Stimulated activated effector memory CD8-positive, alpha-beta T cell treated with anti-CD3 and anti-CD28 coated beads, Interleukin-12 subunit alpha, Interleukin-12 subunit beta, amount 100 ng/mL, for 72 hours (primary cell): ENCODE data around the gene RERG.

Experiments
- ATAC-seq: fragments of 150-1000 bp; cut with Tn5 transposase; 2 replicates; pipeline ENCODE4 v1.10.0; 2021
- DNase-seq, 2 donors: peaks; one replicate each; pipeline ENCODE4 v3.0.0; 2021 to 2022; ENCODE audit warnings: low spot score in 2 of 2
- H3K27ac Mint-ChIP-seq: one replicate; pipeline ENCODE4 v1.8.0; 2022; ENCODE audit warnings: mild to moderate bottlenecking, mixed read lengths
- H3K36me3 Mint-ChIP-seq: one replicate; pipeline ENCODE4 v1.8.0; 2022; ENCODE audit warnings: mild to moderate bottlenecking, mixed read lengths
- H3K4me1 Mint-ChIP-seq: one replicate; pipeline ENCODE4 v1.8.0; 2022; ENCODE audit warnings: mixed read lengths
- H3K4me3 Mint-ChIP-seq: one replicate; pipeline ENCODE4 v1.8.0; 2022; ENCODE audit warnings: mild to moderate bottlenecking, mixed read lengths
- H3K9me3 Mint-ChIP-seq: one replicate; pipeline ENCODE4 v1.8.0; 2022; ENCODE audit warnings: mixed read lengths

Gene RERG

DNA sequence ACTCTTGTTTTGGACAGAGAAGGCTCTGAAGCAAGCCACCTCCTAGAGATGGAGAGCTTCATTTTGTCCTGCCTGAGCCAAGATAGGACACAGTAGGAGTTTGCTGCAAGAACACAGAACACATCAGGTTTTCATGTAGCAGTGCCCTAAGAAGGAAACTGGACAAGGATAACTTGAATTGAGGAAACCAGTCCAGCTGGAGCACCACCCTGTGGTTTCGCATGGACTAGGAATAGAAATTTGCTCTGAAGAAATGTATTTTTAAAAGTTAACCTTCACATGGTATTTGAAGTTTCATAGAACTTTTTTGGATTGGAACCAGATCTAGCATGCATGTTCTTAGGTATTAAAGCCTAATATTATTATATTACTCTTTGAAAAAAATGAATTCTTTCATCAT is 68.8 kb downstream of the RERG start:
- H3K4me1 Mint-ChIP-seq, result no peaks in the 10 kb centered on the region
- no peak overlapping the region for H3K27ac Mint-ChIP-seq
- no peak overlapping the region for H3K4me3 Mint-ChIP-seq
- DNase-seq (no peak), ATAC-seq (no peak)
- H3K36me3 Mint-ChIP-seq, result no peaks in the 10 kb centered on the region
- no peaks in the 10 kb centered on the region for H3K9me3 Mint-ChIP-seq

DNA sequence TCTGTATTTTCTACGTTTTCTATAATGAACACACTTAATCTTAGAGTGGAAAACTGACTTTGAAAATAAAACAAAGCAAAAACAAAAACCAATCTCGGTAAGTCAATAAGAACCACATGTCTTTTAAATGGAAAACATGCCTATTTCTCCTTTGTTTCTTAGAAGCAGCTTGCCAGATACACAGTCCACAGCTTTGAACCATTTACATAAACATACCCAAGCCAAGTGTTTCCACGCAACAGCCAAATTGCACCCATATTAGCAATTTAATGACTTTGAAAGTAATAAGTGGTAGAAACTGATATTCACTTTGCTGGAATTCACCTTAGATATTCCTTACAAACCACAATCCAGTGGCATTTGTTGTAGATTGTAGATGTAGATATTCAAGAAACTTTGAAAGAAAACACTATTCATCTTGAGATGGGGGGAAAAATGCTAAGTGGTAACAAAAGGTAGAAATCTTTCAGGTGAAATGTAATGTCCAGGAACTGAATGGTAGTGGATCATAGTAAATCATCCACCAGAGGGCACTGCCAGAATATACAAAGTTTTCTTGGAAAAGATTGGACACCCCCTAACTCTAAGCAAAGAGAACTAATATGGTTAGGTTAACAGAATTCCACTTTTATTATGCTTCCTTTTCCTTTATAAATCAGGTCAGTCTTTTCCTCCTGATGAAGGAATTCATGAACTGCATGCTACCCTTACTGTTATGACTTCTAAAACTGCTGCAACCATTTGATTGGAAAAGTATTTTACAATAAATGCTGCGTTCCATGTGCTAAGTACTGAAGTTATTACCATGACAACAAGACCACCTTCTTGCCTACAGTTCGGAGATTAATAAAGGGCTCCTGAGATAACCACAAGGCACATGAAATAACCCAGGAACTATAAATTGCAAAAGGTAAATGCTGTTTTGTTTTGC is 69.8 kb downstream of the RERG start:
- Mint-ChIP-seq H3K27ac (no peak overlapping the region), H3K9me3 (no peaks in the 10 kb centered on the region), H3K4me3 (no peak overlapping the region), H3K4me1 (no peaks in the 10 kb centered on the region), H3K36me3 (no peaks in the 10 kb centered on the region)
- ATAC-seq (no peak), DNase-seq (no peak)

DNA sequence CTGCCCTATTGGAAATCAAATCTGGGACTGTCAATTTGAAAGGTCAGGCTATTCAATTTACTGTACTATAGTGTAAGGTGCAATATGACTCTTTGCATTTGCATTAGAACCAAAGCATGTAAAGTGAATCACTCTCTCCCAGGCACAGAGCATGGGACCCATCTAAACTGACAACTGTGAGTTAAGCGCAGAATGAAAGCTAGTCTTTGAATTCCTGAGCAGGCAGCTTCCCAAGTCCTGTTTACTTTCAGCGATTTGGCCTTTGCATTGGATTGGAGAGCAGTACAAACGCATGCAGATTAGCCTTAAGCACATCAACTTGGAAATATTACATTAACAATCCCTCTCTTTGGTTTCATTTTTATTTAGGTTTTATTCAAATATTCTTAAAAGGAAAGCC is 74.6 kb downstream of the RERG start:
- no peak for ATAC-seq
- DNase-seq, result no peak
- no peak overlapping the region for H3K27ac Mint-ChIP-seq

DNA sequence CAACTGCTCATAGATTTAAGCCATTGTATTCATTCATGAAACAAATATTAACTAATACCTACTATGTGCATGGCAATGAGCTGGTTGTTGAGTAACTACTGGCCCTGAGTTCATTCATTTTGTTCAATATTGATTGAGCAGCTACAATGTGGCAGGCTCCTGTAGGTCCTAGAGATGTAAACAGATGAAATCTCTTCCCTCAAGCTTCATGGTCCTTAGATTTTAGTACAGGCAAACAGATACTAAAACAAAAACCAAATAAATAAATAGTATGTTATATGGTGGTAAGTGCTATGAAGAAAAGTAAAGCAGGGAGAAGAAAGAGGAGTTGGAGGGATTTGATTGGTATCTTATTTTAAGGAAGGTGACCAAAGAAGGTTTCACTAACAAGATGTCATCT is 77.8 kb downstream of the RERG start:
- Mint-ChIP-seq H3K27ac (no peak overlapping the region), H3K36me3 (no peaks in the 10 kb centered on the region), H3K4me3 (no peak overlapping the region), H3K9me3 (no peaks in the 10 kb centered on the region), H3K4me1 (no peaks in the 10 kb centered on the region)
- ATAC-seq (no peak), DNase-seq (no peak)

More for the DNA sequence above, 74.6 kb downstream of the RERG start:
- Mint-ChIP-seq H3K36me3 (no peaks in the 10 kb centered on the region), H3K4me3 (no peak overlapping the region), H3K4me1 (no peaks in the 10 kb centered on the region), H3K9me3 (no peaks in the 10 kb centered on the region)

DNA sequence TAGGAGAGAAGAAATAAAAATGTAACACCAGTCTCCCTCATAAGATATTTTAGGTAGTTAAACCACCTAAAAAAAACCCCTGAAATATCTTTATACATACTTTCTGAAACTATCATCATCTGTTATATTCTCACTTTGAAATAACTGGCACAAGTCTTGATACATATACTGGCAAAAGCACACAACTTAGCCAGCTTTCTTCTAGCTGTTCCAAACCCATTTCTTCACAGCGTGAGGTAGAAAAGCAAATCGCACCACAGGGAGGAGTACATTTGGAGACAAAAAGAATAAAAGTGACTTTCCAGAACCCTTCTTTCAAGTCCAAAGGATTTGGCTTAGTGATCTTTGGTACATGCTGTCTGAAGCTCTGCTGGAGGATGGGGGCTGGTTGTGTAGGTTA is 78.5 kb downstream of the RERG start:
- DNase-seq (no peak), ATAC-seq (no peak)
- H3K27ac Mint-ChIP-seq, result no peak overlapping the region
- H3K9me3 Mint-ChIP-seq, result no peaks in the 10 kb centered on the region
- H3K36me3 Mint-ChIP-seq, result no peaks in the 10 kb centered on the region
- H3K4me3 Mint-ChIP-seq, result no peak overlapping the region
- no peaks in the 10 kb centered on the region for H3K4me1 Mint-ChIP-seq

DNA sequence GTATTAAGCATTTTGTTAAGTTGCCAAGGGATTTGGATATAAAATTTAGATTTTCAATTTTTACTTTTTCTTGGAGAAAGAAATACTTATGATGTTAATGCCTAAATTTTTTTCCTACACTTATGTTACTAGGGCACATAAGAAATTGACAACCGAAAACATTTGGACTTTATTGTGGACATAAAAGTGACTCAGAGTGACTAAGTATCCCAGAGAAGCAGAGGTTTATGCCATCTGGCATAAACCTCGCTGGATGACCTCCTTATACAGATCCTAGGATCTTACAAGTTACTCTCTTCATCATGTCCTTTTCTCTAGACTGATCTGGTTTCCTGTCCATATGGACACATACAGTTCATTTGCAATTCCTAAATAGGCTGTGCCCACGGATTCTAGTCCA is 89.8 kb downstream of the RERG start:
- no peak for ATAC-seq
- H3K4me3 Mint-ChIP-seq, result no peak overlapping the region
- no peak overlapping the region for H3K27ac Mint-ChIP-seq

DNA sequence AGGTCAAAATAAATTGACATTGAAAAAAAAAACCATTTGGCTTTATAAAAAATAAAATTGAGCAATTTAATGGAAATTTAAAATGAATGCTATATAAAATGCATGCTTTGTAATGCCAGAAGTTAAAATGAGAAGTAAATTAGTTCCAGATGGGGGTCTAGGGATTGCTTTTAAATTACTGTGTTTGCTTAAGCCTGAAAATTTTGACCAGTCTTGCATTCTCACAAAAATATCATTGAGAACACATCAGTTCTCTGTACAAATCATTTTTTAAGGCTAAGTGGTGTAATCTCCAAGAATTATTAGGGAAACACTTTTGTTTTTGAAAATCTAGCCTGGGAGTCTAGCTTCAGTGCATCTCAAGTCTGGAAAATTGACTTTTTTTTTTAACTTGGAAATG is 90.7 kb downstream of the RERG start:
- no peaks in the 10 kb centered on the region for H3K36me3 Mint-ChIP-seq
- H3K4me1 Mint-ChIP-seq, result no peaks in the 10 kb centered on the region
- H3K27ac Mint-ChIP-seq, result no peak overlapping the region
- ATAC-seq, result no peak
- DNase-seq, result no peak
- H3K9me3 Mint-ChIP-seq, result no peaks in the 10 kb centered on the region
- H3K4me3 Mint-ChIP-seq, result no peak overlapping the region

More for the DNA sequence above, 89.8 kb downstream of the RERG start:
- DNase-seq, result no peak
- Mint-ChIP-seq H3K36me3 (no peaks in the 10 kb centered on the region), H3K9me3 (no peaks in the 10 kb centered on the region), H3K4me1 (no peaks in the 10 kb centered on the region)

DNA sequence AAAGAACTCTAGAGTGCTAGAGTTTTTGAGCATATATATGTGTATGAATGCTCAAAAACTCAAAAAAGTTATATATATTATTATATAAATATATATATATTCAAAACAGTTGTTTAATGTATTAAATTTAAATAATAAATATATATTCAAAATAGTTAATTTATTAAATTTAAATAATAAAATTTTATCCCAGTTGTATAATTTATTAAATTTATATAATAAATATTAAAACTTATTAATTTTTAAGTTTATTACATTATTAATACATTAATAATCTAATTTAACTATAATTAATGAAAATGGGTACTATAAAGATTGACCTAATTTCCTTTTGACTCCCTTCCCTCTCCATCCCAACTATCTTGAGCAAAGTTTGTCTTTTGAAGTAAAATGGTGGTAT is 97.8 kb downstream of the RERG start:
- H3K27ac Mint-ChIP-seq, result no peak overlapping the region

DNA sequence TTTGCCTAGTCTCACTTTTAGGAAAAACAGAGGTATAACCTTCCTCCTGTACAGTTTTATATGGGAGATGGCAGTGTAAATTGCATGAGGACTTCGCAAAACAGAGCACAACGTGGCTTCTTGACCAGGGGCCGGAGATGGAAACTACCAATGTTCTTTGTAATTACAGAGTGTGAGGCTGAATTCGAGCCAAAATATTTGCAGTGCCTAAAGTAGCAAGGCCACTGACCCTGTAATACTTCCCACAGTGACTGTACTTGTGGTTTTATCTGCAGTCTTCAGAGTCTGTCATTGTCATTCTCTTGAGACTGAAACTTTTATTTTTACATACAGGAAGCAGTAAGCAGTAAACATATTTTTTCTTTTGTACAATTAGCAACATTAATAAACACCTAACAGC is 98.9 kb downstream of the RERG start:
- H3K4me3 Mint-ChIP-seq, result no peak overlapping the region
- no peak for ATAC-seq

More for the DNA sequence above, 97.8 kb downstream of the RERG start:
- Mint-ChIP-seq H3K9me3 (no peaks in the 10 kb centered on the region), H3K4me1 (no peaks in the 10 kb centered on the region), H3K36me3 (no peaks in the 10 kb centered on the region), H3K4me3 (no peak overlapping the region)
- no peak for DNase-seq
- ATAC-seq, result no peak

DNA sequence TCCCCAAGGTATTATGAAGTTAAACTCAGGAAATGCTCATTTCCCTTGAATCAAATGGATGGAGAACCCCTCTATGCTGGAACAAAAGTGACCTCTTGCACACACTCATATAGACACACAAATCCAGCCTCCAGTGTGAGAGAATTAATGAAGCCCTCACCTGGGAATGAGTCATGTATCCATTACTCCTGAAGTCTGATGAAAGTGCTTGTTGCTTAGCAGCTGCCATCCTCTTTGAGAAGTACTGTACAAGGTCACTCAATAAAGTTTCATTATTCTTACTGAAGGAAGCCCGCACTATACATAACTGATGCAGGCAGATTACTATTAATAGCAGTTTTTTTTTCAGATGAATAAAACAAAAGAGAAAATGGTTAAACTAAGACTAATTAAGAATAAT is 102.3 kb downstream of the RERG start:
- Mint-ChIP-seq H3K27ac (no peak overlapping the region), H3K4me1 (no peaks in the 10 kb centered on the region), H3K4me3 (no peak overlapping the region), H3K36me3 (no peaks in the 10 kb centered on the region), H3K9me3 (no peaks in the 10 kb centered on the region)
- DNase-seq (no peak), ATAC-seq (no peak)

More for the DNA sequence above, 98.9 kb downstream of the RERG start:
- Mint-ChIP-seq H3K36me3 (no peaks in the 10 kb centered on the region), H3K4me1 (no peaks in the 10 kb centered on the region), H3K9me3 (no peaks in the 10 kb centered on the region), H3K27ac (no peak overlapping the region)
- no peak for DNase-seq

DNA sequence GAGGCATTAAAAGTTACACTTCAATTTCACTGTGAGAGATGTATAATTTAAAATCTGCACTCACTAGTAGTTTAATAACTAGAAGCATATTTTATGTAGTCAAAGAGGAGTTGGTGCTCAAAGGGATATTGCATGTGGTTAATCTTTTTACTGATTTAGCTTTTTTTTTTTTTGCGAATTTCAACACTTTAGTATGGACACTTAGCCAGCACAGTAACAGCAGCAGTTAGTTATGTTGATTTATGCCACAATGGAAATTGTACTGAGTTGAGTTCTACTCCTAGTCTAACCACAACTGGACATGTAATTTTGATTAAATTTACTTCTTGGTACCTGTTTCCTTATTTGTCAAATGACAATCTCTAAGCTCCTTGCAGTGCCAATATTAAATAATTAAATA is 104.2 kb downstream of the RERG start:
- DNase-seq (no peak), ATAC-seq (no peak)
- Mint-ChIP-seq H3K4me1 (no peaks in the 10 kb centered on the region), H3K9me3 (no peaks in the 10 kb centered on the region), H3K27ac (no peak overlapping the region), H3K36me3 (no peaks in the 10 kb centered on the region), H3K4me3 (no peak overlapping the region)

DNA sequence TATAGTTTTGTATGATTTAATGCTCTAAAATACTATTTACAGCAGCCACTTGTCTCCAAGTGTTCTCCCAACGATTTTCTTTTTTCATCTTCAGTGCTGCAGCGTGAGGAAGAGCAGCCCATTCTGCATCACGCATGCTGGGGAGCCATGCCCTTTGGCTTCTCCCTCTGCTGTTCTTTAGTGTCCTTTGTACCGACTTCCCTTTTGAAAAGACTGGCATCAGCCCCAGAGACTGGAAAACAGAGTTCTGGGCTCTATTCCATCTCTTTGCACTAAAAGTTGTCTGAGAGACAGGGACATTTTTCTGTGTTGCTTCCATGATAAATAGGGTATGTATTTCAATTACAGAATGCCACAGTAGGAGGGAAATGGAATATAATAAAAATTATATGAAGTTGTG is 105.1 kb downstream of the RERG start:
- no peaks in the 10 kb centered on the region for H3K9me3 Mint-ChIP-seq
- H3K4me3 Mint-ChIP-seq, result no peak overlapping the region
- no peak overlapping the region for H3K27ac Mint-ChIP-seq
- H3K36me3 Mint-ChIP-seq, result no peaks in the 10 kb centered on the region
- no peaks in the 10 kb centered on the region for H3K4me1 Mint-ChIP-seq
- DNase-seq (no peak), ATAC-seq (no peak)

DNA sequence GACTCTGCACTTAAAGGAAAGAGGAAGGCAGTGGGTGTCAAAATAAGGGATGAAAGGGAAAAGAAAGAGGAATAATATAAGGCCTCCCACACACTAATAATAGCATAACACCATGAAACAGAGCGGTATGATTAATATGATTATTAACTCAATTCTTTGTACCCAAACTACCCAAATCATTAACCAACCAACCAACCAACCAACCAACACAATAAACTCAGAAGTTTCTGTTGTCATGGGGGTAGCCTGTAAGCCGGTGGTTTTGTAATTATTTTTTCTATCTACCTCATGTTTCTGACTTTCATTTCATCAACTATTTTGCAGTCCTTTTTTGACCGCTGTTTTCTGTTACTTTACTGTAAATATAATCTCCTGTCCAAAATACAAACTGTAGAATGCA is 105.8 kb downstream of the RERG start:
- no peak overlapping the region for H3K27ac Mint-ChIP-seq
- DNase-seq (no peak), ATAC-seq (no peak)
- H3K9me3 Mint-ChIP-seq, result no peaks in the 10 kb centered on the region
- no peaks in the 10 kb centered on the region for H3K4me1 Mint-ChIP-seq
- H3K36me3 Mint-ChIP-seq, result no peaks in the 10 kb centered on the region
- H3K4me3 Mint-ChIP-seq, result no peak overlapping the region

DNA sequence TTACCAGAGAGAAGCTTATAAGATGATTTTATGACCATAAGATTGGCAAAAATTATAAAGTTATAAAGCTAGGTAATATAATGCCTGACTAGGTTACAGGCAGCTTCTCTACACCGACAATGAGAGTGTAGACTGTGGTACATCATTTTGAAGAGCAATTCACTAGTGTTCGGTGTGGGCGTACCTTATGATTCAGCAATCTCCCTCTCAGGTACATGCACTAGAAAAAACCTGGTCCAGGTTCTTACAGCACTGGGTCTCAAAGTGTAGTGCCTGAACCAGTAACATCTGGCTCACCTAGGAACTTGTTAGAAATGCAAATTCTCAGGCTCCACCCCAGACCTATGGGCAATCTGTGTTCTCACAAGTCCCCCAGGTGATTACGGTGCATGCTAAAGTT is 106.7 kb downstream of the RERG start:
- Mint-ChIP-seq H3K9me3 (no peaks in the 10 kb centered on the region), H3K27ac (no peak overlapping the region), H3K4me1 (no peaks in the 10 kb centered on the region), H3K4me3 (no peak overlapping the region), H3K36me3 (no peaks in the 10 kb centered on the region)
- ATAC-seq (no peak), DNase-seq (no peak)

DNA sequence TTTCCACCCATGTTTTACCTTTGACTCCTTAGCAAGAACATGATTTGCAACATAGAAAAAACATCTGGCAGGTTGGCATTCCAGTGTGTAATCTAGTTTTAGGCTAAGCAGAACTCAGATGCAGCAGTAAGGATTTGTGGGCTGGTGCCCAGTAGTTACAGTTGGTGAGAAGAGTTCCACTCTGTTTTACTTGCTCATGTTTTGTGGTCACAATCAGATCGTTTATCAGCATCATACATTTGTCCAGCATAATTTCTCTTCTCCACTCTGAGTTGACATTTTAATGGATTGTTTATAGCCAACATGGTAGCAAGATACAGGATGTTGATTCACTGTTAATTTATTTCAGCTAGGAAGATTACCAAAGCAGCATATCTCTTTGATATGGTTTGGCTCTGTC is 128.4 kb downstream of the RERG start:
- Mint-ChIP-seq H3K36me3 (no peaks in the 10 kb centered on the region), H3K4me1 (no peaks in the 10 kb centered on the region), H3K4me3 (no peak overlapping the region), H3K27ac (no peak overlapping the region), H3K9me3 (no peaks in the 10 kb centered on the region)
- DNase-seq, result no peak
- ATAC-seq, result no peak

DNA sequence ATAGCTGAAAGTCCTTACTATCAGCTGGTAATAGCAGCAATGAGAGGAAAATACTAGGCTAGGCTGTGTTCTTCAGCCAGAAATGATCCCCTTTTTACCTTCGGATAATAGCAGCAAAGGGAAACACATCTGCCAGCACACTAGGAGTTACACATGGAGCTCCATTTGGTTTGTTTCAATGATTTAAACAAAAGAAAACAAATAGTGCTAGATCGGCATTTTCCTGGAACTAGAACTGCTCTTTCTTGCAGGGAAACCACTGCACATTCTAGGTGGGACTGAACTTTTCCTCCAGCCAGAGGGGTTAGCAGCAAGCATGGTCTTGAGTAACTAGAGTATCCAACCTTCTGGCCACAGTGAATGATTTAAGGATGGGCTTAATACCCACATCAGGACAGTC is 130.8 kb downstream of the RERG start:
- Mint-ChIP-seq H3K36me3 (no peaks in the 10 kb centered on the region), H3K4me3 (no peak overlapping the region), H3K9me3 (no peaks in the 10 kb centered on the region), H3K27ac (no peak overlapping the region), H3K4me1 (no peaks in the 10 kb centered on the region)
- ATAC-seq, result no peak
- no peak for DNase-seq
